Esophagus squamous epithelium (tissue), 5 donors: Measurements from ENCODE around the gene EFS. TPM values are rescaled to one million over a fixed set of nuclear protein-coding genes. Genes with fewer than 3 reads are reported as not detected.

Experiments used
- DNase-seq: peaks from one replicate; lab custom pipeline; 2025; lab: John Stamatoyannopoulos, UW
- H3K27ac ChIP-seq, 4 donors: fragments of 200-600 bp; sonication (generic); one replicate each; pipeline ENCODE4 v1.5.1; 2016 to 2019; ENCODE audit warnings: mild to moderate bottlenecking in 1 of 4
- H3K27me3 ChIP-seq, 4 donors: fragments of 200-600 bp; sonication (generic); 1 replicate in 3 of 4; 2 replicates in 1 of 4; pipeline versions ENCODE4 v1.5.1 to v1.6.0; 2017 to 2021; ENCODE audit warnings: antibody characterized with exemption in 1 of 4
- H3K36me3 ChIP-seq, 3 donors: fragments of 200-600 bp; sonication (generic); one replicate each; pipeline ENCODE4 v1.5.1; 2016 to 2019
- H3K4me1 ChIP-seq, 3 donors: fragments of 200-600 bp; sonication (generic); one replicate each; pipeline ENCODE4 v1.5.1; 2017 to 2019
- H3K4me3 ChIP-seq, 4 donors: fragments of 200-600 bp; sonication (generic); 1 replicate in 3 of 4; 2 replicates in 1 of 4; pipeline ENCODE4 v1.5.1; 2016 to 2019; ENCODE audit warnings: mild to moderate bottlenecking in 2 of 4, moderate library complexity in 1 of 4
- H3K9me3 ChIP-seq, 3 donors: fragments of 200-600 bp; sonication (generic); one replicate each; pipeline ENCODE4 v1.5.1; 2016 to 2019
- POLR2A ChIP-seq, 4 donors: fragments of 450-650 bp; IDR thresholded peaks; one replicate each; pipeline ENCODE4 v1.6.1; 2017; ENCODE audit warnings: antibody characterized with exemption in 4 of 4, mild to moderate bottlenecking in 4 of 4, moderate library complexity in 3 of 4
- WGBS, 2 donors: methylation state at CpG; one replicate each; pipeline ENCODE4 v1.1.5; 2018; 5-methylcytosine and 5-hydroxymethylcytosine counted together
- intact Hi-C: fragments of 100-400 bp; cut with DNase I; formaldehyde crosslinking; loops from one replicate; pipeline ENCODE4 v1.15.0; 2022
- total RNA-seq, 4 donors: library from RNA; depleted of rRNA; stranded (reverse); fragments of >200 nt; gene quantifications; one replicate each; pipeline ENCODE4 v1.1.0, GENCODE V29; 2016
- TF ChIP-seq, protein P1 (sequence below), 6 experiments: fragments of 450-650 bp in 4 of 6; fragments of 200-600 bp in 2 of 6; sonication (generic) in 2 of 6; IDR thresholded peaks; one replicate each; pipeline ENCODE4 v1.5.1; 2016 to 2019; ENCODE audit warnings: antibody characterized with exemption in 6 of 6, mild to moderate bottlenecking in 4 of 6, moderate library complexity in 4 of 6
- donor health status: DM: yes; HTN: yes; CAD: no.

Gene EFS
- total RNA-seq, 4 donors from 2014 or later = 17.8 to 34.4 (median 20.9) TPM

GRCh38 chr14:23399591-23399990 is 34.6 kb upstream of the EFS start:
- H3K4me1 ChIP-seq = no peaks in the 10 kb centered on the region
- DNase-seq = no peak
- WGBS, 2 donors = 67 to 82% methylated on average over 1 to 6 of the region's 6 CpGs
- no peaks in the 10 kb centered on the region for H3K9me3 ChIP-seq
- no peak overlapping the region for H3K4me3 ChIP-seq
- intact Hi-C loops = no loop called here
- no peak overlapping the region for H3K27ac ChIP-seq
- TF ChIP-seq, protein P1, sequence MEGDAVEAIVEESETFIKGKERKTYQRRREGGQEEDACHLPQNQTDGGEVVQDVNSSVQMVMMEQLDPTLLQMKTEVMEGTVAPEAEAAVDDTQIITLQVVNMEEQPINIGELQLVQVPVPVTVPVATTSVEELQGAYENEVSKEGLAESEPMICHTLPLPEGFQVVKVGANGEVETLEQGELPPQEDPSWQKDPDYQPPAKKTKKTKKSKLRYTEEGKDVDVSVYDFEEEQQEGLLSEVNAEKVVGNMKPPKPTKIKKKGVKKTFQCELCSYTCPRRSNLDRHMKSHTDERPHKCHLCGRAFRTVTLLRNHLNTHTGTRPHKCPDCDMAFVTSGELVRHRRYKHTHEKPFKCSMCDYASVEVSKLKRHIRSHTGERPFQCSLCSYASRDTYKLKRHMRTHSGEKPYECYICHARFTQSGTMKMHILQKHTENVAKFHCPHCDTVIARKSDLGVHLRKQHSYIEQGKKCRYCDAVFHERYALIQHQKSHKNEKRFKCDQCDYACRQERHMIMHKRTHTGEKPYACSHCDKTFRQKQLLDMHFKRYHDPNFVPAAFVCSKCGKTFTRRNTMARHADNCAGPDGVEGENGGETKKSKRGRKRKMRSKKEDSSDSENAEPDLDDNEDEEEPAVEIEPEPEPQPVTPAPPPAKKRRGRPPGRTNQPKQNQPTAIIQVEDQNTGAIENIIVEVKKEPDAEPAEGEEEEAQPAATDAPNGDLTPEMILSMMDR (IDR thresholded peaks at IDR 0.05) = no peak
- TF ChIP-seq POLR2A (IDR thresholded peaks at IDR 0.05) = no peak
- H3K36me3 ChIP-seq = no peaks in the 10 kb centered on the region
- peaks cover 0 to 23% (median 0%) of the 10 kb centered on the region in 4 donors for H3K27me3 ChIP-seq

- no peak for DNase-seq
- peaks cover 0 to 19% (median 0%) of the 10 kb centered on the region in 4 donors for H3K27me3 ChIP-seq
- H3K9me3 ChIP-seq = no peaks in the 10 kb centered on the region
- H3K4me3 ChIP-seq = no peak overlapping the region
- H3K4me1 ChIP-seq = no peaks in the 10 kb centered on the region
- TF ChIP-seq, protein P1 (IDR thresholded peaks at IDR 0.05) = no peak
- no peak for TF ChIP-seq POLR2A (IDR thresholded peaks at IDR 0.05)
- no peaks in the 10 kb centered on the region for H3K36me3 ChIP-seq
- intact Hi-C loops = no loop called here
- no peak overlapping the region for H3K27ac ChIP-seq
- 83 to 89% methylated on average over 3 of the region's 3 CpGs for WGBS, 2 donors
These were observed 34.2 kb upstream of the EFS start for GRCh38 chr14:23399136-23399535.

DNA sequence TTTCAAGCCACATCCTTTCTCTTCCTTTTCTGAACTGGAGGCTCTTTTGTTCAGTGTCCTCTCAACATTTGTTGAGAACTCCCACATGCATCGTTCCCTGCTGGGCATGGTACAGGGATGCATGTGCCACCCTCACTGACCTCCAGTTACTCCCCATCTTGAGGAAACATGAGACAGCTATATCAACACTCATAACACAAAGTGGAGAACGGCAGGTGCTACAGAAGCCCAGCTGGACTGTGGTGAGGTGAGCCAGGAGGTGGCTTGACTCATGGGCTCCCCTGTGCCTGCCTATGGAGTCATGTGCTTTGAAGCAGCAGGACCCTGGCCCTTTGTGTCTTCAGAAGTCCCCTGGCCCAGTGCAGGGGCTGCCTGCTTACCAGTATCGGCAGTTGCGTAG is 33.4 kb upstream of the EFS start:
- no peaks in the 10 kb centered on the region for H3K4me1 ChIP-seq
- H3K36me3 ChIP-seq = no peaks in the 10 kb centered on the region
- intact Hi-C loops = no loop called here
- no peak for TF ChIP-seq POLR2A (IDR thresholded peaks at IDR 0.05)
- TF ChIP-seq, protein P1 (IDR thresholded peaks at IDR 0.05) = no peak
- peaks cover 0 to 12% (median 0%) of the 10 kb centered on the region in 4 donors for H3K27me3 ChIP-seq
- no peak for DNase-seq
- no peaks in the 10 kb centered on the region for H3K9me3 ChIP-seq
- no peak overlapping the region for H3K4me3 ChIP-seq
- H3K27ac ChIP-seq = no peak overlapping the region
- WGBS, 2 donors = 77 to 100% methylated on average over 3 to 4 of the region's 4 CpGs

DNA sequence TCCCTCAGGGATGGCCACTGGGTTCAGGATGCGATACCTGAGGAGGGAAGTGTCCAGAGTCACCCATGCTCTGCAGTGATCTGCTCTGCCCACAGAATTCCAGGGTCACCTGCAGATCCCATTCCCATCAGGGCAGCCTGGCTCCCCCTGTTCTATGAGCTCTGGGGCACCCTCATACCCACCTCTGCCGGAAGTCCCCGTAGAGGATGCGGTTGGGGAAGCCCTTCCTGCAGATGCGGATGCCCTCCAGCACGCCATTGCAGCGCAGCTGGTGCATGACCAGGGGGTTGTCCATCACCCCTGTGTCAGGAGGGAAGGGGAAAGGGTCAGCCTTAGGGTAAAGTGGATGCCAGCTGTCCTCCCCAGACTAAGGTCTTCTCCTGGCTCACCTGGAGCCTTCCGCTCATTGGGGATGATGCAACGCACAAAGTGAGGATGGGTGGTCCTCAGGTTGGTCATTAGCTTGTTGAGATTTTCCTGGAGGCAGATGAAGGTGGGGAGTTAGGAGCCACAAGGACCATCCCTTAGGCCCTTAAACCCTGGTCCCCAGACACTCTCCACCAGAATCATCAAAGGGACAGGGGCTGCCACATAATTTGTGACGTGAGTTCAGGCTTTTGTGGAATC is 31.9 kb upstream of the EFS start:
- no peaks in the 10 kb centered on the region for H3K9me3 ChIP-seq

GRCh38 chr14:23396126-23396525 is 31.2 kb upstream of the EFS start:
- 73 to 74% methylated on average over 4 to 5 of the region's 10 CpGs for WGBS, 2 donors
- no peak overlapping the region for H3K27ac ChIP-seq
- TF ChIP-seq POLR2A (IDR thresholded peaks at IDR 0.05) = no peak
- TF ChIP-seq, protein P1 (IDR thresholded peaks at IDR 0.05) = no peak
- DNase-seq = no peak
- H3K36me3 ChIP-seq = no peaks in the 10 kb centered on the region
- intact Hi-C loops = no loop called here
- peaks cover 0 to 8% (median 0%) of the 10 kb centered on the region in 4 donors for H3K27me3 ChIP-seq
- H3K4me3 ChIP-seq = no peak overlapping the region
- H3K9me3 ChIP-seq = no peaks in the 10 kb centered on the region
- H3K4me1 ChIP-seq = no peaks in the 10 kb centered on the region

More for the DNA sequence above, 31.9 kb upstream of the EFS start:
- Histone ChIP-seq H3K4me3 (no peak overlapping the region), H3K4me1 (no peaks in the 10 kb centered on the region), H3K27me3 (peaks cover 0 to 8% (median 0%) of the 10 kb centered on the region in 4 donors), H3K27ac (no peak overlapping the region), H3K36me3 (no peaks in the 10 kb centered on the region)
- intact Hi-C loops = no loop called here
- TF ChIP-seq POLR2A (IDR thresholded peaks at IDR 0.05) = no peak
- TF ChIP-seq, protein P1 (IDR thresholded peaks at IDR 0.05) = no peak
- 81 to 90% methylated on average over 2 to 5 of the region's 10 CpGs for whole genome bisulfite sequencing, 2 donors
- DNase-seq = no peak
